GM10248 (cell line): Measurements from ENCODE around the gene CHAD.

Experiments
- CTCF ChIA-PET: fragments of 300-600 bp; sonication (Branson Sonifier 250); formaldehyde crosslinking; extraction: SDS; loops from one replicate; lab custom pipeline; 2021; ENCODE audit warnings: antibody characterized with exemption; lab: Yijun Ruan, JAX
- POLR2A ChIA-PET: fragments of 350-650 bp; sonication (Branson Sonifier 250); formaldehyde crosslinking; extraction: SDS; loops from one replicate; lab custom pipeline; 2020; ENCODE audit warnings: antibody characterized with exemption; lab: Yijun Ruan, JAX
- DNase-seq: peaks from one replicate; pipeline ENCODE4 v3.0.0; 2012; ENCODE audit errors: extremely low spot score
- CTCF ChIP-seq: IDR thresholded peaks from 2 replicates; pipeline ENCODE4 v1.5.1; 2012; ENCODE audit warnings: mild to moderate bottlenecking, low read depth; ENCODE audit errors: extremely low read depth, missing control alignments, control extremely low read depth

The CHAD gene

GRCh38 chr17:50426814-50427787 lies 41.6 kb downstream of the CHAD start:
- ChIA-PET POLR2A (no interaction called here), CTCF (interaction anchor here (0.9 to 3.2 kb wide), 6 partner anchors 11 to 64 kb away, joined by 3 to 23 read pairs (median 3); partner anchors contain the start of gene LRRC59)
- peak; percentile 55 for DNase-seq
- peak; percentile 49 for TF ChIP-seq CTCF

DNA sequence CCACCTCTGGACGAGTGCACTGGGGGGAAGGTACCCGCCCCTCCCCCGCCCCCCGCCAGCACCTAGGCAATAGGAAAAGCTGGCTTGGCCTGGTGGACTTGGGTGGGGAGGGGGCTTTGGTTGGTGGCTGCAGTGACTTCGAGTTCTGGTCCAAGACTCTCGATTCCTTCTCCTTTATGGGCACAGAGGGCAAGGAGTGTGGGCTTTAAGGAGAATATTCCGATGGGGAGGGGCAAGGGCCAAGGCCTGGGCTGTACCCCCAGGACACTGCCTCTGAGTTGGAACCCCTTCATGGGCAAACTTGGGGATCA lies 42.3 kb downstream of the CHAD start:
- no peak for DNase-seq
- ChIA-PET POLR2A (no interaction called here), CTCF (interaction anchor here (0.9 to 3.2 kb wide), 4 partner anchors 18 to 64 kb away, joined by 3 to 23 read pairs (median 3); partner anchors contain the start of gene LRRC59)
- no peak for TF ChIP-seq CTCF

- POLR2A ChIA-PET, result interaction anchor here (0.6 kb wide), 1 partner anchor 296 kb away, joined by 3 read pairs; no protein-coding TSS in a partner anchor
- CTCF ChIA-PET, result interaction anchor here (0.9 to 3.2 kb wide), 4 partner anchors 18 to 63 kb away, joined by 3 to 23 read pairs (median 3); partner anchors contain the start of gene LRRC59
These were observed 42.8 kb downstream of the CHAD start, which contains the start of gene ACSF2 for GRCh38 chr17:50425682-50426471. ACSF2 (plus strand) TSS chr17:50426218; CDS start chr17:50426262, 44 bp downstream.

DNA sequence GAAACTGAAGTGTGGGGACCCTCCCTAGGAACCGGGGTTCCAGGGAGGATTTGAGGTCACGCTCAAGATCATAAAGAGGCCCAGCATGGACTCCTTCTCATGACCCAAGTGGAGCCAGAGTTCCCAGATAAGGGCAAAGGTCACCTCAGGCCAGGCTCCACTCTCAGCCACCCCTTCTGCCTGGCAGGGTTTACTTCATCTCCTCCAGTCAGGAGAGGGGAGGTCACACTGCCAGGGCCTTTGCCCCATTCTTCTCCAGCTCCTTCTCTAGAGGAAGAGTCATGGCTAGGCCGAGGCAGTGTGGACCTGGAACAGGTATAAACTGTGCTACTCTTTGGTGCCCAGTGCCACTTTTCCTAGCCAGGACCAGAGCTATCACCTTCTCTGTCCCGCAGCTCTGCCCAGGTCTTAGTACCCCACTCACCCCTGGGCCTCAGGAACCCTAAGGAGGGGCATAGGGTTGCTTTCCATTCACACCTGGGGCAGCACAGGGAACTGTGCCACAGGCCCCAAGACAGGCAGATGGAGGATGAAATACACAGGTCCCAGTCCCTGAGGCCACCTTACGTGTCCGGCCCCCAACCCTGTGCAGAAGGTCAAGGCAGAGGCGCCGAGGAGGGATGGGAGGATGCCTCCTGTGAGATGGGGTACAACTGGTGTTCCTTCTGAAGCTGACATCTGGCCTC lies 43.5 kb downstream of the CHAD start:
- CTCF ChIA-PET, result interaction anchor here (1.1 to 3.2 kb wide), 3 partner anchors 10 to 28 kb away, joined by 3 to 23 read pairs (median 5); partner anchors contain the start of gene LRRC59
- POLR2A ChIA-PET, result interaction anchor here (0.6 kb wide), 1 partner anchor 297 kb away, joined by 3 read pairs; no protein-coding TSS in a partner anchor
- TF ChIP-seq CTCF, result no peak

More at GRCh38 chr17:50425682-50426471, 42.8 kb downstream of the CHAD start, which contains the start of gene ACSF2:
- peak; percentile 90 for DNase-seq
- TF ChIP-seq CTCF, result no peak

GRCh38 chr17:50424246-50424995 lies 44.3 kb downstream of the CHAD start:
- ChIA-PET POLR2A (no interaction called here), CTCF (interaction anchor here (1.1 to 3.2 kb wide), 2 partner anchors 11 to 27 kb away, joined by 5 to 23 read pairs; partner anchors contain the start of gene LRRC59)
- TF ChIP-seq CTCF, result no peak
- DNase-seq, result no peak

More for the DNA sequence above, 43.5 kb downstream of the CHAD start:
- DNase-seq, result no peak
